ENCODE results near the gene SOS1. TPM values are rescaled to one million over a fixed set of nuclear protein-coding genes. Genes with fewer than 3 reads are reported as not detected.
"Not testable (repeated sequence)": the region's sequence is repeated elsewhere in the genome, so short reads cannot be mapped to it uniquely, and the experiment has no call there.

The SOS1 gene
- total RNA-seq, 6 experiments from 2014 or later = 9.6 to 20.1 (median 16.5) TPM

GRCh38 chr2:38945911-38946310 is 174.9 kb downstream of the SOS1 start:
- TF ChIP-seq CTCF (IDR thresholded peaks at IDR 0.05) (no peak), POLR2A (IDR thresholded peaks at IDR 0.05) (no peak)
- WGBS (ENCODE audit: insufficient coverage, low coverage, low lambda C conversion rate, missing lambda C conversion rate) = 52% methylated on average over 2 of the region's 5 CpGs

DNA sequence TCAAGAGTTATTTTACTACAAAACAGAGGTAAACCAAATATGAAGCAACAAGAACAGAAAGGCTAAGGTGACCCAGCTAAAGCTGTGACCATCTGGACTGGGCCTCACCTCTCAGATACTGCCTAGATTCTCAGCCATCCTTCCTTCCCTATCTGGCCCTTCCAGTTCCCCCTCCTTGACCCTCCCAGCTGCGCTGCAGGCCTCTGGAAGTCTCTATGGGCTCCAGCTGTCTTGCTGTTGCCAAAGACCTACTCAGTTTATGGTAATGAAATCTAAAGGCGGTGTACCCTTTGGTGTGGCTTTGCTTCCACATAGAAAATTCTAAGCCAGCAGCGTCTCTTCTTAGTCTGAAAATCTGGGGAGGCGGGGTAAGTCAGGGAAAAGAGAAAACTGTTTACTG is 175.5 kb downstream of the SOS1 start:
- no peak for DNase-seq
- TF ChIP-seq POLR2A (IDR thresholded peaks at IDR 0.05) = no peak
- no peak for TF ChIP-seq CTCF (IDR thresholded peaks at IDR 0.05)
- Histone ChIP-seq H3K4me3 (no peak overlapping the region), H3K9me3 (no peaks in the 10 kb centered on the region), H3K27me3 (no peaks in the 10 kb centered on the region), H3K36me3 (no peaks in the 10 kb centered on the region), H3K27ac (no peak overlapping the region), H3K4me1 (no peaks in the 10 kb centered on the region)
- peak in 1 of 4 donors; percentile 10 for ATAC-seq
- intact Hi-C loops (cut with DNase I) = loop anchor here in 1 of 2 donors (10.0 kb wide), 1 partner anchor 289 kb away; no protein-coding TSS in a partner anchor
- 85% methylated on average over 4 of the region's 4 CpGs for WGBS (ENCODE audit: insufficient coverage, low coverage, low lambda C conversion rate, missing lambda C conversion rate)

More at GRCh38 chr2:38945911-38946310, 174.9 kb downstream of the SOS1 start:
- Histone ChIP-seq H3K27me3 (no peaks in the 10 kb centered on the region), H3K27ac (no peak overlapping the region), H3K4me1 (no peaks in the 10 kb centered on the region), H3K9me3 (no peaks in the 10 kb centered on the region), H3K36me3 (no peaks in the 10 kb centered on the region), H3K4me3 (no peak overlapping the region)
- intact Hi-C loops (cut with DNase I) = loop anchor here in 1 of 2 donors (10.0 kb wide), 1 partner anchor 289 kb away; no protein-coding TSS in a partner anchor
- DNase-seq (no peak), ATAC-seq (peak in 1 of 4 donors; percentile 33)

GRCh38 chr2:38943784-38944183 is 177.1 kb downstream of the SOS1 start:
- intact Hi-C loops (cut with DNase I) = loop anchor here in 1 of 2 donors (10.0 kb wide), 1 partner anchor 291 kb away; no protein-coding TSS in a partner anchor
- DNase-seq = no peak
- H3K27ac ChIP-seq = no peak overlapping the region
- TF ChIP-seq POLR2A (IDR thresholded peaks at IDR 0.05) (no peak), CTCF (IDR thresholded peaks at IDR 0.05) (no peak)
- no peak for ATAC-seq
- no peaks in the 10 kb centered on the region for H3K36me3 ChIP-seq
- H3K9me3 ChIP-seq = no peaks in the 10 kb centered on the region
- H3K4me3 ChIP-seq = no peak overlapping the region
- H3K27me3 ChIP-seq = no peaks in the 10 kb centered on the region
- H3K4me1 ChIP-seq = no peaks in the 10 kb centered on the region

- Histone ChIP-seq H3K36me3 (no peaks in the 10 kb centered on the region), H3K4me3 (no peak overlapping the region), H3K27ac (no peak overlapping the region), H3K27me3 (no peaks in the 10 kb centered on the region), H3K4me1 (no peaks in the 10 kb centered on the region), H3K9me3 (no peaks in the 10 kb centered on the region)
- TF ChIP-seq CTCF (IDR thresholded peaks at IDR 0.05) (no peak), POLR2A (IDR thresholded peaks at IDR 0.05) (no peak)
- ATAC-seq (no peak), DNase-seq (no peak)
- intact Hi-C loops (cut with DNase I) = loop anchor here in 1 of 2 donors (10.0 kb wide), 1 partner anchor 294 kb away; no protein-coding TSS in a partner anchor
- WGBS (ENCODE audit: insufficient coverage, low coverage, low lambda C conversion rate, missing lambda C conversion rate) = 67% methylated on average over 1 of the region's 1 CpG
Observed at GRCh38 chr2:38940746-38941145, 180.1 kb downstream of the SOS1 start.

DNA sequence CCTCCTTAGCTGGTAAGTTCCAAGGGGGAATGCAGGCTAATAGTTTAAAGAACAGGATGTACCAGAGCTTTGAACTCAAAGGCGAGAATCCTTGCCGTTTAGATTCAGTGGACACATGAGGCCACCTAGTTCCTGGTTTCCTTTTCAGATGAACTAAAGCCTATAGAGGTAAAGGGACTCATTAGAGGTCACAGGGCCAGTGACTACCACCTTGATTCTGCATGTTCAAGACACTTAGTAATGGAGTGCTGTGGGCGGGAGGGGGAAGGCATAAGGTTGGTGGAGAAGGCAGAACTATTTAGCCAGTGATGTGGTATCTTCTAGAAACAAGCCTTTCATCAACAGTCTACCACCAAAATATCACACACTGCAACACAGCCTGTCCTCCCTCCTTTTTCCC is 183.3 kb downstream of the SOS1 start:
- TF ChIP-seq POLR2A (IDR thresholded peaks at IDR 0.05) = no peak
- no peak for TF ChIP-seq CTCF (IDR thresholded peaks at IDR 0.05)

GRCh38 chr2:38936516-38936915 is 184.3 kb downstream of the SOS1 start:
- 54% methylated on average over 2 of the region's 6 CpGs for WGBS (ENCODE audit: insufficient coverage, low coverage, low lambda C conversion rate, missing lambda C conversion rate)
- H3K27me3 ChIP-seq; H3K9me3 ChIP-seq; H3K4me1 ChIP-seq; DNase-seq; ATAC-seq; intact Hi-C loops (cut with DNase I); H3K4me3 ChIP-seq; H3K36me3 ChIP-seq; H3K27ac ChIP-seq: not testable (repeated sequence)

More for the DNA sequence above, 183.3 kb downstream of the SOS1 start:
- 84% methylated on average over 3 of the region's 3 CpGs for WGBS (ENCODE audit: insufficient coverage, low coverage, low lambda C conversion rate, missing lambda C conversion rate)
- H3K27me3 ChIP-seq = no peaks in the 10 kb centered on the region
- no peaks in the 10 kb centered on the region for H3K36me3 ChIP-seq
- intact Hi-C loops (cut with DNase I) = no loop called here
- no peaks in the 10 kb centered on the region for H3K9me3 ChIP-seq
- no peak overlapping the region for H3K27ac ChIP-seq
- H3K4me1 ChIP-seq = no peaks in the 10 kb centered on the region
- no peak overlapping the region for H3K4me3 ChIP-seq
- no peak for ATAC-seq
- no peak for DNase-seq

Data from right lobe of liver (tissue), 6 donors.